SK-N-SH treated with all-trans-retinoic acid at 6 μM for 48 hours (cell line): ENCODE data around the gene SCAPER.

Experiments
- ATAC-seq: fragments of 200-7000 bp; cut with Tn5 transposase; 3 replicates; pipeline ENCODE4 v1.9.1; 2020; ENCODE audit warnings: mild to moderate bottlenecking, moderate library complexity
- ARNTL ChIP-seq: fragments of 450-650 bp; formaldehyde crosslinking; IDR thresholded peaks from 2 replicates; pipeline ENCODE4 v1.5.0; 2020; ENCODE audit warnings: low read depth, mild to moderate bottlenecking, moderate library complexity, borderline replicate concordance
- BACH2 ChIP-seq: fragments of 250-450 bp; sonication (Bioruptor Pico); IDR thresholded peaks from 2 replicates; pipeline ENCODE4 v1.9.0; 2021; ENCODE audit warnings: mild to moderate bottlenecking, borderline replicate concordance
- CREB5 ChIP-seq: fragments of 250-450 bp; sonication (Bioruptor Pico); IDR thresholded peaks from 2 replicates; pipeline ENCODE4 v1.5.1; 2020; ENCODE audit warnings: low read depth, mild to moderate bottlenecking, moderate library complexity
- CSDC2 ChIP-seq: fragments of 250-450 bp; sonication (Bioruptor Pico); IDR thresholded peaks from 2 replicates; pipeline ENCODE4 v1.5.0; 2020; ENCODE audit warnings: mild to moderate bottlenecking, moderate library complexity
- ESRRG ChIP-seq: fragments of 250-450 bp; sonication (Bioruptor Pico); IDR thresholded peaks from 2 replicates; pipeline ENCODE4 v1.6.1; 2021; ENCODE audit warnings: mild to moderate bottlenecking
- GLIS3 ChIP-seq: fragments of 250-450 bp; sonication (Bioruptor Pico); IDR thresholded peaks from 2 replicates; pipeline ENCODE4 v1.5.0; 2020; ENCODE audit warnings: mild to moderate bottlenecking, moderate library complexity
- ISL1 ChIP-seq: fragments of 250-450 bp; sonication (Bioruptor Pico); IDR thresholded peaks from 2 replicates; pipeline ENCODE4 v2.1.2; 2022; ENCODE audit warnings: mild to moderate bottlenecking, moderate library complexity
- OSR1 ChIP-seq: fragments of 250-450 bp; sonication (Bioruptor Pico); IDR thresholded peaks from 2 replicates; pipeline ENCODE4 v1.8.0; 2022; ENCODE audit warnings: moderate library complexity, mild to moderate bottlenecking, inconsistent platforms
- PATZ1 ChIP-seq: fragments of 250-450 bp; sonication (Bioruptor Pico); IDR thresholded peaks from 2 replicates; pipeline ENCODE4 v1.8.0; 2020; ENCODE audit warnings: mild to moderate bottlenecking, moderate library complexity, borderline replicate concordance
- PPARA ChIP-seq: fragments of 250-450 bp; sonication (Bioruptor Pico); IDR thresholded peaks from 2 replicates; pipeline ENCODE4 v1.5.0; 2020; ENCODE audit warnings: mild to moderate bottlenecking, borderline replicate concordance
- RARB ChIP-seq: fragments of 250-450 bp; sonication (Bioruptor Pico); IDR thresholded peaks from 2 replicates; pipeline ENCODE4 v1.8.0; 2021; ENCODE audit warnings: mild to moderate bottlenecking, moderate library complexity
- SNAI2 ChIP-seq: fragments of 250-450 bp; sonication (Bioruptor Pico); IDR thresholded peaks from 2 replicates; pipeline ENCODE4 v1.5.0; 2020; ENCODE audit warnings: mild to moderate bottlenecking, moderate library complexity
- TCF4 ChIP-seq: fragments of 250-450 bp; sonication (Bioruptor Pico); IDR thresholded peaks from 2 replicates; pipeline ENCODE4 v1.8.0; 2021; ENCODE audit warnings: mild to moderate bottlenecking, moderate library complexity, borderline replicate concordance
- TOX ChIP-seq: fragments of 250-450 bp; sonication (Bioruptor Pico); IDR thresholded peaks from 2 replicates; pipeline ENCODE4 v1.8.0; 2021; ENCODE audit warnings: mild to moderate bottlenecking, moderate library complexity, borderline replicate concordance
- TSHZ2 ChIP-seq: fragments of 250-450 bp; sonication (Bioruptor Pico); IDR thresholded peaks from 2 replicates; pipeline ENCODE4 v1.5.0; 2020; ENCODE audit warnings: mild to moderate bottlenecking, moderate library complexity
- ZC3H10 ChIP-seq: fragments of 250-450 bp; sonication (Bioruptor Pico); IDR thresholded peaks from 2 replicates; pipeline ENCODE4 v1.5.1; 2021; ENCODE audit warnings: mild to moderate bottlenecking, moderate library complexity
- ZFP3 ChIP-seq: fragments of 250-450 bp; sonication (Bioruptor Pico); IDR thresholded peaks from 2 replicates; pipeline ENCODE4 v1.5.0; 2020; ENCODE audit warnings: mild to moderate bottlenecking, moderate library complexity
- ZFP30 ChIP-seq: fragments of 450-650 bp; formaldehyde crosslinking; IDR thresholded peaks from 2 replicates; pipeline ENCODE4 v1.5.0; 2022; ENCODE audit warnings: mild to moderate bottlenecking, moderate library complexity
- ZNF565 ChIP-seq: fragments of 450-650 bp; formaldehyde crosslinking; conservative IDR thresholded peaks from 2 replicates; pipeline ENCODE4 v1.5.0; 2020; ENCODE audit warnings: low read depth, mild to moderate bottlenecking, moderate library complexity
- ZNF70 ChIP-seq: fragments of 450-650 bp; formaldehyde crosslinking; IDR thresholded peaks from 2 replicates; pipeline ENCODE4 v1.5.0; 2020; ENCODE audit warnings: mild to moderate bottlenecking, moderate library complexity
- ZNF8 ChIP-seq: fragments of 450-650 bp; formaldehyde crosslinking; IDR thresholded peaks from 2 replicates; pipeline ENCODE4 v1.5.0; 2020; ENCODE audit warnings: mild to moderate bottlenecking, moderate library complexity

Gene SCAPER

GRCh38 chr15:76503804-76504203 lies 401.3 kb downstream of the SCAPER start:
- ATAC-seq = no peak
- TF ChIP-seq ESRRG (CRISPR knock-in tag) (no peak), ZFP30 (CRISPR knock-in tag) (no peak), ARNTL (CRISPR knock-in tag) (no peak), PPARA (no peak), GLIS3 (CRISPR knock-in tag) (no peak), CREB5 (CRISPR knock-in tag) (no peak), BACH2 (CRISPR knock-in tag) (no peak), ISL1 (CRISPR knock-in tag) (no peak), OSR1 (no peak), TCF4 (no peak), CSDC2 (CRISPR knock-in tag) (no peak), PATZ1 (CRISPR knock-in tag) (no peak), RARB (CRISPR knock-in tag) (no peak)
- TF ChIP-seq, all 23 proteins: peak for 0

GRCh38 chr15:76503121-76503520 lies 402.0 kb downstream of the SCAPER start:
- TF ChIP-seq PATZ1 (CRISPR knock-in tag) = no peak
- no peak for TF ChIP-seq TOX (CRISPR knock-in tag)
- TF ChIP-seq ARNTL (CRISPR knock-in tag) = no peak
- TF ChIP-seq CREB5 (CRISPR knock-in tag) = no peak
- no peak for TF ChIP-seq TSHZ2
- no peak for TF ChIP-seq ESRRG (CRISPR knock-in tag)
- no peak for TF ChIP-seq SNAI2 (CRISPR knock-in tag)
- TF ChIP-seq ZC3H10 (CRISPR knock-in tag) = no peak
- TF ChIP-seq ZNF565 (CRISPR knock-in tag) = no peak
- no peak for TF ChIP-seq ZFP30 (CRISPR knock-in tag)
- no peak for TF ChIP-seq ZNF70 (CRISPR knock-in tag)
- TF ChIP-seq ZFP3 = no peak
- no peak for ATAC-seq

- no peak for ATAC-seq
- TF ChIP-seq SNAI2 (CRISPR knock-in tag) = no peak
- TF ChIP-seq OSR1 = no peak
- no peak for TF ChIP-seq ZNF565 (CRISPR knock-in tag)
- TF ChIP-seq CSDC2 (CRISPR knock-in tag) = no peak
- TF ChIP-seq ZNF70 (CRISPR knock-in tag) = no peak
- no peak for TF ChIP-seq PATZ1 (CRISPR knock-in tag)
- no peak for TF ChIP-seq ESRRG (CRISPR knock-in tag)
- no peak for TF ChIP-seq ZFP30 (CRISPR knock-in tag)
- no peak for TF ChIP-seq TCF4
- no peak for TF ChIP-seq ZFP3
- no peak for TF ChIP-seq CREB5 (CRISPR knock-in tag)
- TF ChIP-seq ISL1 (CRISPR knock-in tag) = no peak
- no peak for TF ChIP-seq TOX (CRISPR knock-in tag)
- no peak for TF ChIP-seq ZNF8
- no peak for TF ChIP-seq TSHZ2
- TF ChIP-seq GLIS3 (CRISPR knock-in tag) = no peak
Observed at GRCh38 chr15:76502678-76503077, 402.5 kb downstream of the SCAPER start.
